A673 (cell line): ENCODE results near the gene GRIK3. TPM values are rescaled to one million over a fixed set of nuclear protein-coding genes. Genes with fewer than 3 reads are reported as not detected.

Experiments used
- BruUV-seq: library from RNA; stranded (reverse); fragments of 400-500 nt; replicated peaks from 2 replicates; lab custom pipeline; 2021; lab: Mats Ljungman, UMichigan
- CTCF ChIA-PET: fragments of 300-600 bp; sonication (Branson Sonifier 250); formaldehyde crosslinking; loops from one replicate; lab custom pipeline; 2022; ENCODE audit warnings: antibody characterized with exemption; lab: Charles Lee
- POLR2A ChIA-PET: fragments of 300-600 bp; sonication (Branson Sonifier 250); formaldehyde crosslinking; loops from one replicate; lab custom pipeline; 2022; ENCODE audit warnings: antibody characterized with exemption; ENCODE audit not compliant: low non-redundant PET; lab: Charles Lee
- DNase-seq: peaks from one replicate; pipeline ENCODE4 v3.0.0-alpha.2; 2015; ENCODE audit warnings: low spot score
- H3K27ac ChIP-seq: fragments of 200-600 bp; sonication (generic); 2 replicates; pipeline ENCODE4 v1.5.1; 2016; ENCODE audit warnings: mixed run types, low read depth, mild to moderate bottlenecking, mixed read lengths, antibody characterized with exemption, low read length; ENCODE audit not compliant: poor library complexity, severe bottlenecking
- H3K27me3 ChIP-seq: fragments of 200-600 bp; sonication (generic); replicated peaks from 2 replicates; pipeline ENCODE4 v1.6.1; 2017; ENCODE audit warnings: mixed run types, low read depth, mild to moderate bottlenecking, mixed read lengths, antibody characterized with exemption, low read length; ENCODE audit not compliant: insufficient read depth, poor library complexity
- H3K36me3 ChIP-seq: fragments of 200-600 bp; sonication (generic); 2 replicates; pipeline ENCODE4 v1.6.1; 2016; ENCODE audit warnings: mixed run types, mild to moderate bottlenecking, mixed read lengths, antibody characterized with exemption, low read length; ENCODE audit not compliant: insufficient read depth, poor library complexity, severe bottlenecking
- H3K4me1 ChIP-seq: fragments of 200-600 bp; sonication (generic); 2 replicates; pipeline ENCODE4 v1.6.1; 2017; ENCODE audit warnings: mixed run types, mild to moderate bottlenecking, mixed read lengths, antibody characterized with exemption, low read length; ENCODE audit not compliant: insufficient read depth, poor library complexity, severe bottlenecking
- H3K4me3 ChIP-seq: fragments of 200-600 bp; sonication (generic); 2 replicates; pipeline ENCODE4 v1.5.1; 2016; ENCODE audit warnings: low read depth, mixed run types, mild to moderate bottlenecking, mixed read lengths, low read length; ENCODE audit not compliant: poor library complexity, severe bottlenecking
- H3K9me3 ChIP-seq: fragments of 200-600 bp; sonication (generic); 2 replicates; pipeline ENCODE4 v1.6.1; 2016; ENCODE audit warnings: mixed run types, low read depth, mild to moderate bottlenecking, mixed read lengths, antibody characterized with exemption, low read length; ENCODE audit not compliant: poor library complexity, severe bottlenecking
- EZH2 ChIP-seq: fragments of 200-600 bp; sonication (generic); IDR thresholded peaks from 2 replicates; pipeline ENCODE4 v1.6.1; 2017; ENCODE audit warnings: borderline replicate concordance, low read depth, mild to moderate bottlenecking, mixed read lengths, antibody characterized with exemption, low read length; ENCODE audit not compliant: poor library complexity, severe bottlenecking
- intact Hi-C: fragments of 100-400 bp; cut with micrococcal nuclease; formaldehyde crosslinking; loops from one replicate; pipeline ENCODE4 v1.10.0; 2022; ENCODE audit not compliant: unreplicated experiment
- total RNA-seq: library from RNA; stranded (reverse); gene quantifications from 2 replicates; pipeline ENCODE4 v1.2.3, GENCODE V29; 2021
- TF ChIP-seq, protein P1 (sequence below): fragments of 300-800, 200-600 bp; sonication (generic); conservative IDR thresholded peaks from 2 replicates; pipeline ENCODE4 v1.5.1; 2017; ENCODE audit warnings: low read depth, mild to moderate bottlenecking, antibody characterized with exemption, low read length, moderate library complexity, mixed read lengths

The GRIK3 gene
- total RNA-seq, 1 experiment from 2014 or later = 0.17 TPM

DNA sequence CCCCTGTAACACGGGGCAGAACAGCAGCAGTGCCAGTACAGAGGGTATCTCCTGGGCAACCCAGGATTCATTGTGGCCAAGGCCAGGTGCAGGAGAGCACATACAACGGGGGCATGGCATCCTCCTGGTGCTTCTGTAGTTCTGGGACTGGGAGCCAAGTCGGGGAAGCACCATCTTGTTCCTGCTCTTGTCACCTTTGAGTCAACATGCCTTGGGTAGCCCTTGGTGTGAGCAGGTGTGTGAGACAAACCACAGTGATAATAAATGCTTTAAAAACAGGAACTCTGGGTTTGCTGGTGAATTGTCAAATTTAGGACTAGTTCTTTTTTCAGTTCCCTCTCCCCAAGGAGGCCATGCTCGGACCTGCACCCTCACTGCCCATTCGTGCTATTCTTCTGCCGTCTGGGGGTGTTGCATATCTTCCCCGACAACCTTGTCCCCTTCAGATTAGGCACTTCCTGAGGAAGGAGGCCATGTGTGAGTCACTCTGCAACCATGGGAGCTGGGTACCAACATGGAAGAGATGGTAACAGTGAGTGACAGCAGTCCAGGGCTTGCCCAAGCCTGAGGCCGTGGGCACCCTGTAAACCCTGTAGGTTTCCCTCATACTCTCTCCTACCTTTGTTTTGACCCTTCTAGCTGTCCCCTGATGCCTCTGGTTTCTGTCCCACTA lies 150.2 kb downstream of the GRIK3 start:
- Histone ChIP-seq H3K27me3 (peaks cover 4% of the 10 kb centered on the region), H3K27ac (no peak overlapping the region), H3K4me1 (no peaks in the 10 kb centered on the region), H3K4me3 (no peak overlapping the region), H3K9me3 (no peaks in the 10 kb centered on the region), H3K36me3 (no peaks in the 10 kb centered on the region)
- intact Hi-C loops = no loop called here
- TF ChIP-seq EZH2 = no peak
- TF ChIP-seq, protein P1, sequence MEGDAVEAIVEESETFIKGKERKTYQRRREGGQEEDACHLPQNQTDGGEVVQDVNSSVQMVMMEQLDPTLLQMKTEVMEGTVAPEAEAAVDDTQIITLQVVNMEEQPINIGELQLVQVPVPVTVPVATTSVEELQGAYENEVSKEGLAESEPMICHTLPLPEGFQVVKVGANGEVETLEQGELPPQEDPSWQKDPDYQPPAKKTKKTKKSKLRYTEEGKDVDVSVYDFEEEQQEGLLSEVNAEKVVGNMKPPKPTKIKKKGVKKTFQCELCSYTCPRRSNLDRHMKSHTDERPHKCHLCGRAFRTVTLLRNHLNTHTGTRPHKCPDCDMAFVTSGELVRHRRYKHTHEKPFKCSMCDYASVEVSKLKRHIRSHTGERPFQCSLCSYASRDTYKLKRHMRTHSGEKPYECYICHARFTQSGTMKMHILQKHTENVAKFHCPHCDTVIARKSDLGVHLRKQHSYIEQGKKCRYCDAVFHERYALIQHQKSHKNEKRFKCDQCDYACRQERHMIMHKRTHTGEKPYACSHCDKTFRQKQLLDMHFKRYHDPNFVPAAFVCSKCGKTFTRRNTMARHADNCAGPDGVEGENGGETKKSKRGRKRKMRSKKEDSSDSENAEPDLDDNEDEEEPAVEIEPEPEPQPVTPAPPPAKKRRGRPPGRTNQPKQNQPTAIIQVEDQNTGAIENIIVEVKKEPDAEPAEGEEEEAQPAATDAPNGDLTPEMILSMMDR = no peak
- no TSS peak for BruUV-seq
- ChIA-PET POLR2A (no interaction called here), CTCF (no interaction called here)
- no peak for DNase-seq

DNA sequence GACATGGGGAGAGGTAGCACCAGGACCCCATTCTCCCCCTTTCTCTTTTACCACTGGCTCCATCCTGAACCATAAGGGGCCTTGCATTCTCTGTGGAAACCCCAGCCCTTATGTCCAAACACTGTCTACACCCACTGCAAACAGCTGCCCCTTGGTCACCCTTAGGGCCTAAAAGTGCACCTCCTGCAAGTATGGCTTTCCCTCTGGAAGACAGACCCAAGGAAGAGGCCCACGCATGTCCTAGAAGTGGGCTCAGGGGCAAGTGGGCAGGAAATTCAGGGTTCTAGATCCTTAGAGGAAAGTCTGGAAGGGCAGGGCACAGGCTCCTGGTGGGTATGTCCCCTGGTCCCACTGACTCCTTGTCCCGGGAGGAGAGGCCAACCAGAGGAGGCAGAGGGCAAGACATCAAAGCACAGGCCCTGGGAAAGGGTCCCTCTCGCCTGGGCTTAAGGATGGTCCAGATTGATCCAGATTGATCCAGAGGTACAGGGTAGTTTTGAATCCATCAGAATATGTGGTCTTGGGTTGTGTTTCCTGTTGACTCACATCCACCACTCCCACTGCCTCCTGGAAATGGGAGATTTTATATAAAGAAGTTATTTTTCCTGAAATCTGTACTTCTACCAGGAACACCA lies 150.9 kb downstream of the GRIK3 start:
- CTCF ChIA-PET = no interaction called here
- DNase-seq = no peak

DNA sequence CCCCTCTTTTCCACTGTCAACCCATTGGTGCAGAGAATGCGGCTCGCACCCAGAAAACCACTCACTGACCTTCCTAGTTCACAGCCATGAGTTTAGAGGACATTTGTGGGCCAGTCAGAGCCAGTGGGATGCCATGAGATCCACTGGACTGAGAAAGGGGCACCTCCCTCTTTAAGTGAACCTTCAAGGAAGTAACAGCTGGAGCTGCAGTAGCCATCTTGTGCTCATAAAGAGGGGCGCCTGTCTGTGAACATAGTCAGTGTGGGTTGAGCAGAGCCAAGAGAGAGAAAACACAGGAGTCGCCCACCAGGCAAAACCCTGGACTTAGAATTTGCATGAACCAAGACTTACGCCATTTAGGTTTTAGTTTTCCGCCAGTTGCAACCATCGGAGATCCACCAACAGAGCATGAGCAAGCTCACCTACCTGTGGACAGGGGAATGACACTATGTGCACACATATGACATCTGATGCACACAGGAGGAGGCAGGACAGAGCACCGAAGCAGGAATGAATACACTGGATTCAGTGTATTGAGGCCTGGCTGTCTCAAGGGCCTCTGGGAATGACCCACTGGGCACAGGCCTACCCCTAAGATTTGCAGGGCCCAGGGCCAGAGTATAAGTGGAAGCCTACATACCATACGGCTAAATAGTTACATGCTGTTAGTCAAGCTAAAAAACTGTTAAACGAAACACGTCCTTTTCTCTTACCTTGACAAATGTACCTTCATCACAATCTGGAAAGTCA lies 151.6 kb downstream of the GRIK3 start:
- no peak for DNase-seq
- Histone ChIP-seq H3K9me3 (no peaks in the 10 kb centered on the region), H3K4me1 (no peaks in the 10 kb centered on the region), H3K36me3 (no peaks in the 10 kb centered on the region), H3K4me3 (no peak overlapping the region), H3K27me3 (peaks cover 4% of the 10 kb centered on the region), H3K27ac (no peak overlapping the region)
- ChIA-PET CTCF (no interaction called here), POLR2A (no interaction called here)
- intact Hi-C loops = no loop called here
- TF ChIP-seq, protein P1 = no peak
- no peak for TF ChIP-seq EZH2
- no TSS peak for BruUV-seq

More for the DNA sequence above, 150.9 kb downstream of the GRIK3 start:
- Histone ChIP-seq H3K9me3 (no peaks in the 10 kb centered on the region), H3K27ac (no peak overlapping the region), H3K4me3 (no peak overlapping the region), H3K36me3 (no peaks in the 10 kb centered on the region), H3K27me3 (peaks cover 4% of the 10 kb centered on the region), H3K4me1 (no peaks in the 10 kb centered on the region)
- POLR2A ChIA-PET = no interaction called here
- intact Hi-C loops = no loop called here
- TF ChIP-seq, protein P1 = no peak
- no peak for TF ChIP-seq EZH2
- no TSS peak for BruUV-seq
